Lower leg skin (tissue), 4 donors: ENCODE measurements around the gene LHFPL3. TPM values are rescaled to one million over a fixed set of nuclear protein-coding genes. Genes with fewer than 3 reads are reported as not detected.

Source experiments
- DNase-seq, 2 donors: peaks; one replicate each; pipeline ENCODE4 v3.0.0-alpha.2; 2019; ENCODE audit warnings: low spot score in 2 of 2
- H3K4me3 ChIP-seq: fragments of 200-600 bp; sonication (generic); 2 replicates; pipeline ENCODE4 v1.5.1; 2017; ENCODE audit warnings: mild to moderate bottlenecking, low read depth; ENCODE audit not compliant: poor library complexity, severe bottlenecking
- CTCF ChIP-seq, 3 donors: fragments of 450-650 bp; IDR thresholded peaks; one replicate each; pipeline ENCODE4 v1.5.1; 2016; ENCODE audit warnings: antibody characterized with exemption in 3 of 3, mild to moderate bottlenecking in 3 of 3, moderate library complexity in 2 of 3
- POLR2A ChIP-seq, 2 donors: fragments of 450-650 bp; IDR thresholded peaks; one replicate each; pipeline ENCODE4 v1.6.1; 2016 to 2017; ENCODE audit warnings: antibody characterized with exemption in 2 of 2, mild to moderate bottlenecking in 1 of 2, moderate library complexity in 1 of 2
- WGBS, 2 donors: methylation state at CpG; one replicate each; pipeline ENCODE4 v1.1.5; 2018; 5-methylcytosine and 5-hydroxymethylcytosine counted together
- intact Hi-C: fragments of 100-400 bp; cut with DNase I; formaldehyde crosslinking; loops from one replicate; pipeline ENCODE4 v1.15.0; 2023; ENCODE audit warnings: low total_unique reads
- total RNA-seq, 4 donors: library from RNA; depleted of rRNA; stranded (reverse); fragments of >200 nt; gene quantifications; one replicate each; pipeline ENCODE4 v1.1.0, GENCODE V29; 2016

LHFPL3 gene
- total RNA-seq, 4 donors from 2014 or later, result 0.16 to 2.4 TPM; not detected in 2

- H3K4me3 ChIP-seq, result no peak overlapping the region
- no peak for DNase-seq
- 80 to 85% methylated on average over 3 of the region's 3 CpGs for WGBS, 2 donors
- TF ChIP-seq CTCF (IDR thresholded peaks at IDR 0.05) (no peak), POLR2A (IDR thresholded peaks at IDR 0.05) (no peak)
- intact Hi-C loops, result no loop called here
These were observed 461.4 kb downstream of the LHFPL3 start for GRCh38 chr7:104789780-104790179.

- intact Hi-C loops, result no loop called here
- 32 to 37% methylated on average over 2 of the region's 2 CpGs for WGBS, 2 donors
- TF ChIP-seq CTCF (IDR thresholded peaks at IDR 0.05) (no peak), POLR2A (IDR thresholded peaks at IDR 0.05) (no peak)
- DNase-seq, result no peak
- H3K4me3 ChIP-seq, result no peak overlapping the region
These were observed 462.0 kb downstream of the LHFPL3 start for GRCh38 chr7:104790440-104790839.

GRCh38 chr7:104791080-104791479 is 462.7 kb downstream of the LHFPL3 start:
- intact Hi-C loops, result no loop called here
- TF ChIP-seq POLR2A (IDR thresholded peaks at IDR 0.05), result no peak
- no peak for DNase-seq
- no peak overlapping the region for H3K4me3 ChIP-seq

- intact Hi-C loops, result no loop called here
- TF ChIP-seq POLR2A (IDR thresholded peaks at IDR 0.05) (no peak), CTCF (IDR thresholded peaks at IDR 0.05) (no peak)
- 89% methylated on average over 7 of the region's 7 CpGs for WGBS, 2 donors
- DNase-seq, result no peak
- H3K4me3 ChIP-seq, result no peak overlapping the region
These were observed 464.7 kb downstream of the LHFPL3 start for GRCh38 chr7:104793066-104793465.

- no peak for DNase-seq
- intact Hi-C loops, result no loop called here
- TF ChIP-seq POLR2A (IDR thresholded peaks at IDR 0.05), result no peak
- no peak for TF ChIP-seq CTCF (IDR thresholded peaks at IDR 0.05)
- 72 to 78% methylated on average over 3 of the region's 3 CpGs for WGBS, 2 donors
- H3K4me3 ChIP-seq, result no peak overlapping the region
These were observed 465.8 kb downstream of the LHFPL3 start for GRCh38 chr7:104794154-104794553.

- 68% methylated on average over 3 of the region's 3 CpGs for WGBS, 2 donors
- intact Hi-C loops, result no loop called here
These were observed 466.2 kb downstream of the LHFPL3 start for GRCh38 chr7:104794589-104794988.

More at GRCh38 chr7:104794589-104794988, 466.2 kb downstream of the LHFPL3 start:
- no peak for DNase-seq
- H3K4me3 ChIP-seq, result no peak overlapping the region
- TF ChIP-seq POLR2A (IDR thresholded peaks at IDR 0.05) (no peak), CTCF (IDR thresholded peaks at IDR 0.05) (no peak)
